HEK293 (cell line): Measurements from ENCODE around the gene TACC2.

ENCODE experiments used
- EGR2 ChIP-seq: fragments of 450-650 bp; formaldehyde crosslinking; IDR thresholded peaks from 2 replicates; pipeline ENCODE4 v1.5.1; 2016; ENCODE audit warnings: low read depth, missing biosample characterization, missing genetic modification characterization
- IKZF3 ChIP-seq: fragments of 450-650 bp; IDR thresholded peaks from 2 replicates; pipeline ENCODE4 v1.5.0; 2018; ENCODE audit warnings: missing biosample characterization, mild to moderate bottlenecking, missing genetic modification characterization, moderate library complexity
- KLF17 ChIP-seq: fragments of 450-650 bp; formaldehyde crosslinking; IDR thresholded peaks from 2 replicates; pipeline ENCODE4 v1.5.1; 2016; ENCODE audit warnings: missing biosample characterization, missing genetic modification characterization
- OVOL3 ChIP-seq: fragments of 450-650 bp; formaldehyde crosslinking; IDR thresholded peaks from 2 replicates; pipeline ENCODE4 v1.5.1; 2016; ENCODE audit warnings: missing biosample characterization, missing genetic modification characterization
- SP7 ChIP-seq: fragments of 450-650 bp; formaldehyde crosslinking; IDR thresholded peaks from 2 replicates; pipeline ENCODE4 v1.5.1; 2016; ENCODE audit warnings: missing biosample characterization, missing genetic modification characterization
- YY2 ChIP-seq: fragments of 450-650 bp; formaldehyde crosslinking; IDR thresholded peaks from 2 replicates; pipeline ENCODE4 v1.5.1; 2016; ENCODE audit warnings: missing biosample characterization, missing genetic modification characterization
- ZBTB11 ChIP-seq: fragments of 450-650 bp; formaldehyde crosslinking; conservative IDR thresholded peaks from 2 replicates; pipeline ENCODE4 v1.5.1; 2016; ENCODE audit warnings: low read depth, missing biosample characterization, missing genetic modification characterization
- ZBTB17 ChIP-seq: fragments of 450-650 bp; formaldehyde crosslinking; IDR thresholded peaks from 2 replicates; pipeline ENCODE4 v1.5.1; 2016; ENCODE audit warnings: missing biosample characterization, missing genetic modification characterization
- ZBTB20 ChIP-seq: fragments of 450-650 bp; formaldehyde crosslinking; IDR thresholded peaks from 2 replicates; pipeline ENCODE4 v1.5.1; 2016; ENCODE audit warnings: missing biosample characterization, missing genetic modification characterization
- ZFP41 ChIP-seq: fragments of 450-650 bp; formaldehyde crosslinking; IDR thresholded peaks from 2 replicates; pipeline ENCODE4 v1.5.1; 2016; ENCODE audit warnings: missing biosample characterization, missing genetic modification characterization, borderline replicate concordance
- ZIC2 ChIP-seq: fragments of 450-650 bp; formaldehyde crosslinking; IDR thresholded peaks from 2 replicates; pipeline ENCODE4 v1.5.1; 2016; ENCODE audit warnings: missing biosample characterization, missing genetic modification characterization
- ZNF112 ChIP-seq: fragments of 450-650 bp; formaldehyde crosslinking; IDR thresholded peaks from 2 replicates; pipeline ENCODE4 v1.5.0; 2017; ENCODE audit warnings: missing biosample characterization, missing genetic modification characterization
- ZNF18 ChIP-seq: fragments of 450-650 bp; formaldehyde crosslinking; IDR thresholded peaks from 2 replicates; pipeline ENCODE4 v1.5.1; 2016; ENCODE audit warnings: missing biosample characterization, missing genetic modification characterization
- ZNF214 ChIP-seq: fragments of 450-650 bp; formaldehyde crosslinking; IDR thresholded peaks from 2 replicates; pipeline ENCODE4 v1.5.1; 2017; ENCODE audit warnings: missing biosample characterization, mild to moderate bottlenecking, missing genetic modification characterization, borderline replicate concordance
- ZNF223 ChIP-seq: fragments of 450-650 bp; formaldehyde crosslinking; IDR thresholded peaks from 2 replicates; pipeline ENCODE4 v1.5.1; 2016; ENCODE audit warnings: missing biosample characterization, missing genetic modification characterization
- ZNF335 ChIP-seq: fragments of 450-650 bp; formaldehyde crosslinking; conservative IDR thresholded peaks from 2 replicates; pipeline ENCODE4 v1.5.1; 2016; ENCODE audit warnings: missing biosample characterization, missing genetic modification characterization
- ZNF404 ChIP-seq: fragments of 450-650 bp; formaldehyde crosslinking; IDR thresholded peaks from 2 replicates; pipeline ENCODE4 v1.5.1; 2017; ENCODE audit warnings: missing biosample characterization, missing genetic modification characterization
- ZNF521 ChIP-seq: fragments of 450-650 bp; formaldehyde crosslinking; IDR thresholded peaks from 2 replicates; pipeline ENCODE4 v1.5.1; 2017; ENCODE audit warnings: missing biosample characterization, mild to moderate bottlenecking, missing genetic modification characterization
- ZNF544 ChIP-seq: fragments of 450-650 bp; formaldehyde crosslinking; IDR thresholded peaks from 2 replicates; pipeline ENCODE4 v1.5.0; 2017; ENCODE audit warnings: missing biosample characterization, missing genetic modification characterization
- ZNF600 ChIP-seq: fragments of 450-650 bp; formaldehyde crosslinking; IDR thresholded peaks from 2 replicates; pipeline ENCODE4 v1.5.1; 2016; ENCODE audit warnings: missing biosample characterization, missing genetic modification characterization
- ZNF654 ChIP-seq: fragments of 450-650 bp; formaldehyde crosslinking; IDR thresholded peaks from 2 replicates; pipeline ENCODE4 v1.5.1; 2016; ENCODE audit warnings: low read depth, missing biosample characterization, missing genetic modification characterization
- ZNF664 ChIP-seq: fragments of 450-650 bp; formaldehyde crosslinking; IDR thresholded peaks from 2 replicates; pipeline ENCODE4 v1.5.1; 2016; ENCODE audit warnings: missing biosample characterization, missing genetic modification characterization
- ZNF692 ChIP-seq: fragments of 450-650 bp; formaldehyde crosslinking; IDR thresholded peaks from 2 replicates; pipeline ENCODE4 v1.5.1; 2016; ENCODE audit warnings: missing biosample characterization, missing genetic modification characterization
- ZNF777 ChIP-seq: fragments of 450-650 bp; formaldehyde crosslinking; IDR thresholded peaks from 2 replicates; pipeline ENCODE4 v1.5.1; 2017; ENCODE audit warnings: missing biosample characterization, missing genetic modification characterization, borderline replicate concordance
- ZNF837 ChIP-seq: fragments of 450-650 bp; formaldehyde crosslinking; IDR thresholded peaks from 2 replicates; pipeline ENCODE4 v1.5.1; 2016; ENCODE audit warnings: missing biosample characterization, missing genetic modification characterization
- TF ChIP-seq, protein P1 (sequence below): fragments of 450-650 bp; formaldehyde crosslinking; IDR thresholded peaks from 2 replicates; pipeline ENCODE4 v1.5.1; 2017; ENCODE audit warnings: missing biosample characterization, missing genetic modification characterization
- TF ChIP-seq, protein P2 (sequence below): fragments of 450-650 bp; formaldehyde crosslinking; IDR thresholded peaks from 2 replicates; pipeline ENCODE4 v1.5.1; 2016; ENCODE audit warnings: missing biosample characterization, missing genetic modification characterization
- TF ChIP-seq, protein P3 (sequence below): fragments of 450-650 bp; formaldehyde crosslinking; IDR thresholded peaks from 2 replicates; pipeline ENCODE4 v1.5.1; 2016; ENCODE audit warnings: missing biosample characterization, missing genetic modification characterization

Gene TACC2

GRCh38 chr10:122113161-122113944, 124.4 kb downstream of the TACC2 start (continued):
- TF ChIP-seq ZNF837 (tag by site-specific recombination) (no peak), ZNF544 (tag by site-specific recombination) (no peak), ZNF777 (tag by site-specific recombination) (peak; percentile 81; the same call in 1 of the 2 replicates), EGR2 (tag by site-specific recombination) (0 out of 2 replicates have a peak, but pooled peaks have one; percentile 6), ZNF112 (tag by site-specific recombination) (no peak), ZIC2 (peak; percentile 84), ZNF692 (tag by site-specific recombination) (peak; percentile 60; the same call in 1 of the 2 replicates), ZBTB17 (tag by site-specific recombination) (peak; percentile 87), ZNF223 (no peak), ZNF521 (tag by site-specific recombination) (no peak), YY2 (tag by site-specific recombination) (no peak), ZNF664 (tag by site-specific recombination) (no peak), IKZF3 (tag by site-specific recombination) (no peak), ZNF600 (no peak), ZBTB20 (tag by site-specific recombination) (peak; percentile 43; the same call in 1 of the 2 replicates), ZNF335 (tag by site-specific recombination) (peak; percentile 89), ZFP41 (tag by site-specific recombination) (no peak), ZBTB11 (tag by site-specific recombination) (no peak), SP7 (tag by site-specific recombination) (peak; percentile 51; the same call in 1 of the 2 replicates), ZNF404 (no peak), ZNF214 (tag by site-specific recombination) (no peak), OVOL3 (no peak), ZNF654 (no peak), ZNF18 (tag by site-specific recombination) (0 out of 2 replicates have a peak, but pooled peaks have one; percentile 17), KLF17 (peak; percentile 21)
- TF ChIP-seq, protein P1, sequence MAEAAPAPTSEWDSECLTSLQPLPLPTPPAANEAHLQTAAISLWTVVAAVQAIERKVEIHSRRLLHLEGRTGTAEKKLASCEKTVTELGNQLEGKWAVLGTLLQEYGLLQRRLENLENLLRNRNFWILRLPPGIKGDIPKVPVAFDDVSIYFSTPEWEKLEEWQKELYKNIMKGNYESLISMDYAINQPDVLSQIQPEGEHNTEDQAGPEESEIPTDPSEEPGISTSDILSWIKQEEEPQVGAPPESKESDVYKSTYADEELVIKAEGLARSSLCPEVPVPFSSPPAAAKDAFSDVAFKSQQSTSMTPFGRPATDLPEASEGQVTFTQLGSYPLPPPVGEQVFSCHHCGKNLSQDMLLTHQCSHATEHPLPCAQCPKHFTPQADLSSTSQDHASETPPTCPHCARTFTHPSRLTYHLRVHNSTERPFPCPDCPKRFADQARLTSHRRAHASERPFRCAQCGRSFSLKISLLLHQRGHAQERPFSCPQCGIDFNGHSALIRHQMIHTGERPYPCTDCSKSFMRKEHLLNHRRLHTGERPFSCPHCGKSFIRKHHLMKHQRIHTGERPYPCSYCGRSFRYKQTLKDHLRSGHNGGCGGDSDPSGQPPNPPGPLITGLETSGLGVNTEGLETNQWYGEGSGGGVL (tag by site-specific recombination) = 0 out of 2 replicates have a peak, but pooled peaks have one; percentile 14
- TF ChIP-seq, protein P2, sequence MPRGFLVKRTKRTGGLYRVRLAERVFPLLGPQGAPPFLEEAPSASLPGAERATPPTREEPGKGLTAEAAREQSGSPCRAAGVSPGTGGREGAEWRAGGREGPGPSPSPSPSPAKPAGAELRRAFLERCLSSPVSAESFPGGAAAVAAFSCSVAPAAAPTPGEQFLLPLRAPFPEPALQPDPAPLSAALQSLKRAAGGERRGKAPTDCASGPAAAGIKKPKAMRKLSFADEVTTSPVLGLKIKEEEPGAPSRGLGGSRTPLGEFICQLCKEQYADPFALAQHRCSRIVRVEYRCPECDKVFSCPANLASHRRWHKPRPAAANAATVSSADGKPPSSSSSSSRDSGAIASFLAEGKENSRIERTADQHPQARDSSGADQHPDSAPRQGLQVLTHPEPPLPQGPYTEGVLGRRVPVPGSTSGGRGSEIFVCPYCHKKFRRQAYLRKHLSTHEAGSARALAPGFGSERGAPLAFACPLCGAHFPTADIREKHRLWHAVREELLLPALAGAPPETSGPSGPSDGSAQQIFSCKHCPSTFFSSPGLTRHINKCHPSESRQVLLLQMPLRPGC = no peak
- TF ChIP-seq, protein P3, sequence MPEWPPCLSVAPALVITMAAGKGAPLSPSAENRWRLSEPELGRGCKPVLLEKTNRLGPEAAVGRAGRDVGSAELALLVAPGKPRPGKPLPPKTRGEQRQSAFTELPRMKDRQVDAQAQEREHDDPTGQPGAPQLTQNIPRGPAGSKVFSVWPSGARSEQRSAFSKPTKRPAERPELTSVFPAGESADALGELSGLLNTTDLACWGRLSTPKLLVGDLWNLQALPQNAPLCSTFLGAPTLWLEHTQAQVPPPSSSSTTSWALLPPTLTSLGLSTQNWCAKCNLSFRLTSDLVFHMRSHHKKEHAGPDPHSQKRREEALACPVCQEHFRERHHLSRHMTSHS (tag by site-specific recombination) = no peak
